GM23338 (cell line): ENCODE results near the gene KRT79. TPM values are rescaled to one million over a fixed set of nuclear protein-coding genes. Genes with fewer than 3 reads are reported as not detected.

Experiments
- ATAC-seq: fragments of 200-7000 bp; cut with Tn5 transposase; 3 replicates; pipeline ENCODE4 v1.9.1; 2020
- DNase-seq: peaks from one replicate; pipeline ENCODE4 v3.0.0-alpha.2; 2015; ENCODE audit warnings: low spot score
- H2AFZ ChIP-seq: fragments of 200-600 bp; sonication (generic); 2 replicates; pipeline ENCODE4 v1.8.0; 2016; ENCODE audit warnings: antibody characterized with exemption, mild to moderate bottlenecking, moderate library complexity
- H3F3A ChIP-seq: fragments of 200-600 bp; sonication (generic); replicated peaks from 2 replicates; pipeline ENCODE4 v1.8.0; 2017; ENCODE audit warnings: antibody characterized with exemption, mixed run types, low read depth
- H3K27ac ChIP-seq: fragments of 200-600 bp; sonication (generic); 2 replicates; pipeline ENCODE4 v1.6.1; 2016; ENCODE audit warnings: low read depth
- H3K27me3 ChIP-seq: fragments of 200-600 bp; sonication (generic); 2 replicates; pipeline ENCODE4 v1.8.0; 2016; ENCODE audit warnings: mild to moderate bottlenecking, mixed run types, moderate library complexity; ENCODE audit not compliant: insufficient read depth
- H3K36me3 ChIP-seq: fragments of 200-600 bp; sonication (generic); 2 replicates; pipeline ENCODE4 v1.8.0; 2016; ENCODE audit warnings: mild to moderate bottlenecking; ENCODE audit not compliant: insufficient read depth
- H3K4me1 ChIP-seq: fragments of 200-600 bp; sonication (generic); 2 replicates; pipeline ENCODE4 v1.8.0; 2016; ENCODE audit warnings: mild to moderate bottlenecking, moderate library complexity; ENCODE audit not compliant: insufficient read depth
- H3K4me2 ChIP-seq: fragments of 200-600 bp; sonication (generic); 2 replicates; pipeline ENCODE4 v1.7.1; 2017; ENCODE audit warnings: mixed run types
- H3K4me3 ChIP-seq: fragments of 200-600 bp; sonication (generic); 2 replicates; pipeline ENCODE4 v1.6.1; 2016; ENCODE audit warnings: mixed run types
- H3K79me2 ChIP-seq: fragments of 200-600 bp; sonication (generic); replicated peaks from 2 replicates; pipeline ENCODE4 v1.8.0; 2017; ENCODE audit warnings: mild to moderate bottlenecking; ENCODE audit not compliant: insufficient read depth
- H3K9me2 ChIP-seq: fragments of 200-600 bp; sonication (generic); 2 replicates; pipeline ENCODE4 v1.8.0; 2017; ENCODE audit not compliant: insufficient read depth
- H4K20me1 ChIP-seq: fragments of 200-600 bp; sonication (generic); replicated peaks from 2 replicates; pipeline ENCODE4 v1.8.0; 2017; ENCODE audit warnings: mild to moderate bottlenecking; ENCODE audit not compliant: insufficient read depth
- H3K27ac Mint-ChIP-seq: 2 replicates; pipeline ENCODE4 v1.8.0; 2020; ENCODE audit warnings: inconsistent platforms, mild to moderate bottlenecking, moderate library complexity, mixed read lengths
- H3K27me3 Mint-ChIP-seq: 3 replicates; pipeline ENCODE4 v1.8.0; 2022; ENCODE audit warnings: low read depth, mild to moderate bottlenecking, moderate library complexity, mixed read lengths, inconsistent platforms; ENCODE audit not compliant: insufficient read depth, poor library complexity
- H3K36me3 Mint-ChIP-seq: 3 replicates; pipeline ENCODE4 v1.8.0; 2021; ENCODE audit warnings: low read depth, mild to moderate bottlenecking, inconsistent platforms, moderate library complexity, mixed read lengths
- H3K4me1 Mint-ChIP-seq: 3 replicates; pipeline ENCODE4 v1.8.0; 2020; ENCODE audit warnings: mild to moderate bottlenecking, inconsistent platforms, mixed read lengths
- H3K4me3 Mint-ChIP-seq: 3 replicates; pipeline ENCODE4 v1.8.0; 2021; ENCODE audit warnings: moderate library complexity, mild to moderate bottlenecking, inconsistent platforms, mixed read lengths
- H3K9me3 Mint-ChIP-seq: 3 replicates; pipeline ENCODE4 v1.8.0; 2020; ENCODE audit warnings: moderate library complexity, mild to moderate bottlenecking, inconsistent platforms, mixed read lengths
- CREB1 ChIP-seq: fragments of 250-450 bp; sonication (Bioruptor Pico); IDR thresholded peaks from 2 replicates; pipeline ENCODE4 v1.5.0; 2020; ENCODE audit warnings: low read depth, mild to moderate bottlenecking, moderate library complexity
- CTCF ChIP-seq, 2 experiments: fragments of 200-600 bp in 1 of 2; sonication (generic) in 1 of 2; conservative IDR thresholded peaks; 2 replicates each; pipeline versions ENCODE4 v1.5.1 to v1.6.1; 2016 to 2017; ENCODE audit warnings: antibody characterized with exemption in 2 of 2, low read depth in 2 of 2, mild to moderate bottlenecking in 2 of 2, moderate library complexity in 1 of 2
- ETS1 ChIP-seq: IDR thresholded peaks from 2 replicates; pipeline ENCODE4 v1.6.1; 2016; ENCODE audit warnings: antibody characterized with exemption
- EZH2 ChIP-seq: fragments of 200-600 bp; sonication (generic); IDR thresholded peaks from one replicate; pipeline ENCODE4 v1.8.0; 2017; ENCODE audit warnings: antibody characterized with exemption, mild to moderate bottlenecking, low read depth; ENCODE audit not compliant: unreplicated experiment
- EZH2phosphoT487 ChIP-seq: fragments of 200-600 bp; sonication (generic); IDR thresholded peaks from one replicate; pipeline ENCODE4 v1.8.1; 2018; ENCODE audit warnings: antibody characterized with exemption; ENCODE audit not compliant: unreplicated experiment
- JUNB ChIP-seq: IDR thresholded peaks from one replicate; pipeline ENCODE4 v1.6.1; 2016; ENCODE audit warnings: antibody characterized with exemption; ENCODE audit not compliant: unreplicated experiment
- NANOG ChIP-seq: IDR thresholded peaks from 2 replicates; pipeline ENCODE4 v1.6.1; 2016; ENCODE audit warnings: antibody characterized with exemption, borderline replicate concordance
- POLR2AphosphoS5 ChIP-seq: IDR thresholded peaks from 2 replicates; pipeline ENCODE4 v1.6.1; 2016; ENCODE audit warnings: antibody characterized with exemption, low read depth
- STAT1 ChIP-seq: IDR thresholded peaks from one replicate; pipeline ENCODE4 v1.6.1; 2016; ENCODE audit warnings: antibody characterized with exemption; ENCODE audit not compliant: unreplicated experiment
- ZNF114 ChIP-seq: fragments of 250-450 bp; sonication (Bioruptor Pico); IDR thresholded peaks from 2 replicates; pipeline ENCODE4 v1.5.0; 2020; ENCODE audit warnings: mild to moderate bottlenecking, moderate library complexity
- ZNF331 ChIP-seq: fragments of 250-450 bp; sonication (Bioruptor Pico); IDR thresholded peaks from 2 replicates; pipeline ENCODE4 v1.5.0; 2020; ENCODE audit warnings: low read depth, mild to moderate bottlenecking, moderate library complexity
- ZNF462 ChIP-seq: fragments of 250-450 bp; sonication (Bioruptor Pico); IDR thresholded peaks from 2 replicates; pipeline ENCODE4 v1.5.0; 2020; ENCODE audit warnings: mild to moderate bottlenecking, moderate library complexity
- polyA plus RNA-seq: library from polyadenylated mRNA; unstranded; fragments of >200 nt; fragmentation: Nextera tagmentation; extraction: Ambion mirVana; gene quantifications from 2 replicates; pipeline ENCODE4 v1.2.1, GENCODE V29; 2016
- total RNA-seq: library from RNA; depleted of rRNA; stranded (reverse); fragments of >200 nt; shearing (Covaris generic); gene quantifications from 2 replicates; pipeline ENCODE4 v1.2.3, GENCODE V29; 2014
- TF ChIP-seq, protein P1 (sequence below): IDR thresholded peaks from one replicate; pipeline ENCODE4 v1.6.1; 2018; ENCODE audit warnings: antibody characterized with exemption; ENCODE audit not compliant: unreplicated experiment

The KRT79 gene
- total and polyA plus RNA-seq, 2 experiments from 2014 or later: 0.21 TPM; not detected in 1

DNA sequence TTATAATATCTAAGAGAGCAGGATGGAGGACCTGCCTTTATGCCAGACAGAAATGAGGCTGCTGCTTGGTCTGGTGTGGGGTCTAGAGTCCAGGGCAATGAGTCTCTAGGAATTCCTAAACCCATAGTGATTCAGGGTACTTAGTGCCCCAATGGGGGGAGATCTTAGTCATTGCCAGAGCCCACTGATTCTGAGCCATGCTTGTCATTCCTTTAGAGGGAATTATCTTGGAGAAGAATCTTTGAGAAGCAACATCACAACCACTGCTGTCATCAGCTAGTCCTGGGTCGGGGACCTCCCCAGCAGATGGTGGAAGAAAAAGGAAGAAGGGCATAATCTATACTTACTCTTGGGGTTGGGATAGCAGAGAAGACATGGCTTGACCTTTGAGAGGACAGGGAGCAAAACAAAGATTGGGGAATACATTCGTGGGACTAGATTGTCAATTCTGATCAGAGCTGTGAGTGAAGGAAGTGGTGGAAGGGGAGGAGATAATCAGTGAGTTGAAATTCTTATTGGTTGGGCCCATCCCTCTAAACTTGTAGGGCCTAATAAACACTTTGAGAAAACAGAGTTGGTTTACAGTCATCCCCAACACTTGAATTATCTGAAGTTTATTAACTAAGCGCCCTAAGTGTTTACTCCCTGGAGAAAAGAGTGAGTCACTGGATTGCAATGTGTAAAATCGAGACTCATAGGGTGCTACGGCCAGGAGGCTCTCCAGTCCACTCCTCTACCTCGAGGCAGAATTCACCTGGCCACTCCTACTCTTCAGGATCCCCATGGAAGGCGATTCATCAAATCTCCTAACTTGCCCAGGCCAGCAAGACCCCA, 35.2 kb downstream of the KRT79 start:
- H3K27ac Mint-ChIP-seq: no peak overlapping the region
- peaks cover 26% of the 10 kb centered on the region for H3K4me1 ChIP-seq
- peaks cover 27% of the 10 kb centered on the region for H3K4me1 Mint-ChIP-seq
- DNase-seq (no peak), ATAC-seq (no peak)
- peaks cover 7% of the 10 kb centered on the region for H3K27me3 Mint-ChIP-seq
- H2AFZ ChIP-seq: no peak overlapping the region
- H3F3A ChIP-seq: no peaks in the 10 kb centered on the region
- no peaks in the 10 kb centered on the region for H3K27me3 ChIP-seq
- H3K79me2 ChIP-seq: no peaks in the 10 kb centered on the region
- H3K27ac ChIP-seq: no peak overlapping the region
- no peak overlapping the region for H3K4me3 ChIP-seq
- H3K9me3 Mint-ChIP-seq: no peaks in the 10 kb centered on the region
- H3K36me3 Mint-ChIP-seq: no peaks in the 10 kb centered on the region
- no peaks in the 10 kb centered on the region for H3K36me3 ChIP-seq
- H3K4me3 Mint-ChIP-seq: no peak overlapping the region
- no peaks in the 10 kb centered on the region for H4K20me1 ChIP-seq
- H3K9me2 ChIP-seq: peaks cover 7% of the 10 kb centered on the region
- no peak overlapping the region for H3K4me2 ChIP-seq
- TF ChIP-seq NANOG: no peak
- TF ChIP-seq EZH2: no peak
- no peak for TF ChIP-seq ZNF114 (CRISPR knock-in tag)
- TF ChIP-seq JUNB: no peak
- TF ChIP-seq EZH2phosphoT487: no peak
- no peak for TF ChIP-seq ZNF331 (CRISPR knock-in tag)
- TF ChIP-seq POLR2AphosphoS5: no peak
- no peak for TF ChIP-seq CREB1 (CRISPR knock-in tag)
- no peak for TF ChIP-seq ZNF462 (CRISPR knock-in tag)
- no peak for TF ChIP-seq CTCF (conservative IDR thresholded peaks at IDR 0.05; ENCODE audit: low read depth in 2 of 2)
- no peak for TF ChIP-seq STAT1
- no peak for TF ChIP-seq ETS1
- TF ChIP-seq, protein P1, sequence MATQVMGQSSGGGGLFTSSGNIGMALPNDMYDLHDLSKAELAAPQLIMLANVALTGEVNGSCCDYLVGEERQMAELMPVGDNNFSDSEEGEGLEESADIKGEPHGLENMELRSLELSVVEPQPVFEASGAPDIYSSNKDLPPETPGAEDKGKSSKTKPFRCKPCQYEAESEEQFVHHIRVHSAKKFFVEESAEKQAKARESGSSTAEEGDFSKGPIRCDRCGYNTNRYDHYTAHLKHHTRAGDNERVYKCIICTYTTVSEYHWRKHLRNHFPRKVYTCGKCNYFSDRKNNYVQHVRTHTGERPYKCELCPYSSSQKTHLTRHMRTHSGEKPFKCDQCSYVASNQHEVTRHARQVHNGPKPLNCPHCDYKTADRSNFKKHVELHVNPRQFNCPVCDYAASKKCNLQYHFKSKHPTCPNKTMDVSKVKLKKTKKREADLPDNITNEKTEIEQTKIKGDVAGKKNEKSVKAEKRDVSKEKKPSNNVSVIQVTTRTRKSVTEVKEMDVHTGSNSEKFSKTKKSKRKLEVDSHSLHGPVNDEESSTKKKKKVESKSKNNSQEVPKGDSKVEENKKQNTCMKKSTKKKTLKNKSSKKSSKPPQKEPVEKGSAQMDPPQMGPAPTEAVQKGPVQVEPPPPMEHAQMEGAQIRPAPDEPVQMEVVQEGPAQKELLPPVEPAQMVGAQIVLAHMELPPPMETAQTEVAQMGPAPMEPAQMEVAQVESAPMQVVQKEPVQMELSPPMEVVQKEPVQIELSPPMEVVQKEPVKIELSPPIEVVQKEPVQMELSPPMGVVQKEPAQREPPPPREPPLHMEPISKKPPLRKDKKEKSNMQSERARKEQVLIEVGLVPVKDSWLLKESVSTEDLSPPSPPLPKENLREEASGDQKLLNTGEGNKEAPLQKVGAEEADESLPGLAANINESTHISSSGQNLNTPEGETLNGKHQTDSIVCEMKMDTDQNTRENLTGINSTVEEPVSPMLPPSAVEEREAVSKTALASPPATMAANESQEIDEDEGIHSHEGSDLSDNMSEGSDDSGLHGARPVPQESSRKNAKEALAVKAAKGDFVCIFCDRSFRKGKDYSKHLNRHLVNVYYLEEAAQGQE: no peak
